Neural cell (in vitro differentiated cells): ENCODE results near the gene RASL12.
"Not testable (repeated sequence)": the region's sequence is repeated elsewhere in the genome, so short reads cannot be mapped to it uniquely, and the experiment has no call there.

Experiments
- EP300 ChIP-seq: fragments of 450-650 bp; conservative IDR thresholded peaks from 2 replicates; pipeline ENCODE4 v1.6.1; 2014; ENCODE audit warnings: antibody characterized with exemption, mild to moderate bottlenecking, moderate library complexity; ENCODE audit not compliant: poor library complexity, severe bottlenecking
- EZH2 ChIP-seq: fragments of 200-600, 300-800 bp; shearing (Covaris generic), sonication (generic); IDR thresholded peaks from 2 replicates; pipeline ENCODE4 v1.6.1; 2014; ENCODE audit warnings: antibody characterized with exemption, low read length, borderline replicate concordance, mild to moderate bottlenecking; ENCODE audit not compliant: insufficient read depth, poor library complexity, severe bottlenecking
- MXI1 ChIP-seq: fragments of 450-650 bp; conservative IDR thresholded peaks from 2 replicates; pipeline ENCODE4 v1.6.1; 2014; ENCODE audit warnings: antibody characterized with exemption, mild to moderate bottlenecking; ENCODE audit not compliant: poor library complexity, severe bottlenecking
- POLR2AphosphoS5 ChIP-seq: IDR thresholded peaks from 2 replicates; pipeline ENCODE4 v1.6.1; 2012
- TAF1 ChIP-seq: IDR thresholded peaks from 2 replicates; pipeline ENCODE4 v1.6.1; 2012; ENCODE audit warnings: low read depth
- TF ChIP-seq, protein P1 (sequence below): fragments of 450-650 bp; IDR thresholded peaks from 2 replicates; pipeline ENCODE4 v1.5.1; 2014; ENCODE audit warnings: antibody characterized with exemption, mild to moderate bottlenecking, moderate library complexity; ENCODE audit not compliant: poor library complexity, severe bottlenecking
- TF ChIP-seq, protein P2 (sequence below): IDR thresholded peaks from 2 replicates; pipeline ENCODE4 v1.6.1; 2012; ENCODE audit warnings: borderline replicate concordance

DNA sequence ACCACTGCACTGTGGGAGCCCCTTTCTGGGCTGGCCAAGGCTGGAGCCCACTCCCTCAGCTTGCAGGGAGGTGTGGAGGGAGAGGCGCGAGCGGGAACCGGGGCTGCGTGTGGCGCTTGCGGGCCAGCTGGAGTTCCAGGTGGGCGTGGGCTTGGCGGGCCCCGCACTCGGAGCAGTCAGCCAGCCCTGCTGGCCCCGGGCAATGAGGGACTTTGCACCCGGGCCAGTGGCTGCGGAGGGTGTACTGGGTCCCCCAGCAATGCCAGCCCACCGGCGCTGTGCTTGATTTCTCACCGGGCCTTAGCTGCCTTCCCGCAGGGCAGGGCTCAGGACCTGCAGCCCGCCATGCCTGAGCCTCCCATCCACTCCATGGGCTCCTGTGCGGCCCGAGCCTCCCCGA is 7.2 kb upstream of the RASL12 start:
- TF ChIP-seq, protein P1, sequence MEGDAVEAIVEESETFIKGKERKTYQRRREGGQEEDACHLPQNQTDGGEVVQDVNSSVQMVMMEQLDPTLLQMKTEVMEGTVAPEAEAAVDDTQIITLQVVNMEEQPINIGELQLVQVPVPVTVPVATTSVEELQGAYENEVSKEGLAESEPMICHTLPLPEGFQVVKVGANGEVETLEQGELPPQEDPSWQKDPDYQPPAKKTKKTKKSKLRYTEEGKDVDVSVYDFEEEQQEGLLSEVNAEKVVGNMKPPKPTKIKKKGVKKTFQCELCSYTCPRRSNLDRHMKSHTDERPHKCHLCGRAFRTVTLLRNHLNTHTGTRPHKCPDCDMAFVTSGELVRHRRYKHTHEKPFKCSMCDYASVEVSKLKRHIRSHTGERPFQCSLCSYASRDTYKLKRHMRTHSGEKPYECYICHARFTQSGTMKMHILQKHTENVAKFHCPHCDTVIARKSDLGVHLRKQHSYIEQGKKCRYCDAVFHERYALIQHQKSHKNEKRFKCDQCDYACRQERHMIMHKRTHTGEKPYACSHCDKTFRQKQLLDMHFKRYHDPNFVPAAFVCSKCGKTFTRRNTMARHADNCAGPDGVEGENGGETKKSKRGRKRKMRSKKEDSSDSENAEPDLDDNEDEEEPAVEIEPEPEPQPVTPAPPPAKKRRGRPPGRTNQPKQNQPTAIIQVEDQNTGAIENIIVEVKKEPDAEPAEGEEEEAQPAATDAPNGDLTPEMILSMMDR: not testable (repeated sequence)
- TF ChIP-seq POLR2AphosphoS5, MXI1, EZH2, EP300, TAF1: not testable (repeated sequence)
- TF ChIP-seq, protein P2, sequence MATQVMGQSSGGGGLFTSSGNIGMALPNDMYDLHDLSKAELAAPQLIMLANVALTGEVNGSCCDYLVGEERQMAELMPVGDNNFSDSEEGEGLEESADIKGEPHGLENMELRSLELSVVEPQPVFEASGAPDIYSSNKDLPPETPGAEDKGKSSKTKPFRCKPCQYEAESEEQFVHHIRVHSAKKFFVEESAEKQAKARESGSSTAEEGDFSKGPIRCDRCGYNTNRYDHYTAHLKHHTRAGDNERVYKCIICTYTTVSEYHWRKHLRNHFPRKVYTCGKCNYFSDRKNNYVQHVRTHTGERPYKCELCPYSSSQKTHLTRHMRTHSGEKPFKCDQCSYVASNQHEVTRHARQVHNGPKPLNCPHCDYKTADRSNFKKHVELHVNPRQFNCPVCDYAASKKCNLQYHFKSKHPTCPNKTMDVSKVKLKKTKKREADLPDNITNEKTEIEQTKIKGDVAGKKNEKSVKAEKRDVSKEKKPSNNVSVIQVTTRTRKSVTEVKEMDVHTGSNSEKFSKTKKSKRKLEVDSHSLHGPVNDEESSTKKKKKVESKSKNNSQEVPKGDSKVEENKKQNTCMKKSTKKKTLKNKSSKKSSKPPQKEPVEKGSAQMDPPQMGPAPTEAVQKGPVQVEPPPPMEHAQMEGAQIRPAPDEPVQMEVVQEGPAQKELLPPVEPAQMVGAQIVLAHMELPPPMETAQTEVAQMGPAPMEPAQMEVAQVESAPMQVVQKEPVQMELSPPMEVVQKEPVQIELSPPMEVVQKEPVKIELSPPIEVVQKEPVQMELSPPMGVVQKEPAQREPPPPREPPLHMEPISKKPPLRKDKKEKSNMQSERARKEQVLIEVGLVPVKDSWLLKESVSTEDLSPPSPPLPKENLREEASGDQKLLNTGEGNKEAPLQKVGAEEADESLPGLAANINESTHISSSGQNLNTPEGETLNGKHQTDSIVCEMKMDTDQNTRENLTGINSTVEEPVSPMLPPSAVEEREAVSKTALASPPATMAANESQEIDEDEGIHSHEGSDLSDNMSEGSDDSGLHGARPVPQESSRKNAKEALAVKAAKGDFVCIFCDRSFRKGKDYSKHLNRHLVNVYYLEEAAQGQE: not testable (repeated sequence)
